Endothelial cell (in vitro differentiated cells): ENCODE results near the gene TAMALIN. TPM values are rescaled to one million over a fixed set of nuclear protein-coding genes. Genes with fewer than 3 reads are reported as not detected.
A peak's percentile ranks its signal among the peaks of the same experiment; 100 is the strongest.
"Not testable (repeated sequence)": the region's sequence is repeated elsewhere in the genome, so short reads cannot be mapped to it uniquely, and the experiment has no call there.

Experiments used
- DNase-seq: peaks from one replicate; pipeline ENCODE4 v3.0.0; 2021; ENCODE audit warnings: low spot score
- H3K27ac Mint-ChIP-seq: one replicate; pipeline ENCODE4 v1.8.0; 2021; ENCODE audit warnings: mixed read lengths, inconsistent platforms; ENCODE audit not compliant: unreplicated experiment
- H3K27me3 Mint-ChIP-seq: one replicate; pipeline ENCODE4 v1.8.0; 2021; ENCODE audit warnings: mild to moderate bottlenecking, moderate library complexity, mixed read lengths, inconsistent platforms; ENCODE audit not compliant: unreplicated experiment
- H3K36me3 Mint-ChIP-seq: one replicate; pipeline ENCODE4 v1.8.0; 2021; ENCODE audit warnings: mild to moderate bottlenecking, low read depth, mixed read lengths, inconsistent platforms; ENCODE audit not compliant: unreplicated experiment
- H3K4me1 Mint-ChIP-seq: one replicate; pipeline ENCODE4 v1.8.0; 2021; ENCODE audit warnings: mild to moderate bottlenecking, mixed read lengths, inconsistent platforms; ENCODE audit not compliant: unreplicated experiment
- H3K4me3 Mint-ChIP-seq: one replicate; pipeline ENCODE4 v1.8.0; 2021; ENCODE audit warnings: mild to moderate bottlenecking, mixed read lengths, inconsistent platforms; ENCODE audit not compliant: unreplicated experiment
- H3K9me3 Mint-ChIP-seq: one replicate; pipeline ENCODE4 v1.8.0; 2021; ENCODE audit warnings: mixed read lengths, inconsistent platforms; ENCODE audit not compliant: unreplicated experiment
- CTCF ChIP-seq: fragments of 200-600 bp; sonication (generic); IDR thresholded peaks from one replicate; pipeline ENCODE4 v1.5.0; 2021; ENCODE audit warnings: antibody characterized with exemption; ENCODE audit not compliant: unreplicated experiment
- total RNA-seq: library from RNA; stranded (reverse); fragmentation: NEBNext Ultra II Directional; extraction: Animal tissue kit (Norgen Biotek cat#: 25700); gene quantifications from one replicate; pipeline ENCODE4 v1.2.1, GENCODE V29; 2021; ENCODE audit not compliant: unreplicated experiment

The TAMALIN gene
- total RNA-seq, 1 donor from 2014 or later = 29.7 TPM

- peak overlapping the region; percentile 34 for H3K27ac Mint-ChIP-seq
- H3K4me1 Mint-ChIP-seq = peaks cover 57% of the 10 kb centered on the region
- H3K4me3 Mint-ChIP-seq = peak overlapping the region; percentile 48
Observed at GRCh38 chr12:51974646-51975045, 32.1 kb upstream of the TAMALIN start.

GRCh38 chr12:51975196-51975595, 31.6 kb upstream of the TAMALIN start:
- Mint-ChIP-seq H3K27me3 (no peaks in the 10 kb centered on the region), H3K36me3 (peaks cover 18% of the 10 kb centered on the region), H3K4me1 (peaks cover 54% of the 10 kb centered on the region), H3K9me3 (no peaks in the 10 kb centered on the region), H3K4me3 (no peak overlapping the region), H3K27ac (no peak overlapping the region)
- TF ChIP-seq CTCF = no peak
- no peak for DNase-seq

More at GRCh38 chr12:51974646-51975045, 32.1 kb upstream of the TAMALIN start:
- no peak for DNase-seq
- TF ChIP-seq CTCF = no peak
- Mint-ChIP-seq H3K9me3 (no peaks in the 10 kb centered on the region), H3K27me3 (no peaks in the 10 kb centered on the region), H3K36me3 (peaks cover 18% of the 10 kb centered on the region)

- Mint-ChIP-seq H3K4me3 (peak overlapping the region; percentile 58), H3K4me1 (peaks cover 55% of the 10 kb centered on the region), H3K27ac (no peak overlapping the region), H3K9me3 (no peaks in the 10 kb centered on the region), H3K36me3 (peaks cover 18% of the 10 kb centered on the region), H3K27me3 (no peaks in the 10 kb centered on the region)
- no peak for TF ChIP-seq CTCF
- no peak for DNase-seq
Observed at GRCh38 chr12:51976376-51977160, 30.2 kb upstream of the TAMALIN start.

GRCh38 chr12:51977320-51977753, 29.4 kb upstream of the TAMALIN start:
- Mint-ChIP-seq H3K36me3 (peaks cover 23% of the 10 kb centered on the region), H3K27ac (no peak overlapping the region), H3K4me1 (peaks cover 51% of the 10 kb centered on the region), H3K9me3 (no peaks in the 10 kb centered on the region), H3K4me3 (no peak overlapping the region), H3K27me3 (no peaks in the 10 kb centered on the region)
- no peak for TF ChIP-seq CTCF
- no peak for DNase-seq

GRCh38 chr12:51979306-51979705, 27.4 kb upstream of the TAMALIN start:
- H3K9me3 Mint-ChIP-seq, H3K4me3 Mint-ChIP-seq, H3K27me3 Mint-ChIP-seq, H3K27ac Mint-ChIP-seq, DNase-seq: not testable (repeated sequence)
- Mint-ChIP-seq H3K4me1 (peaks cover 33% of the 10 kb centered on the region), H3K36me3 (peaks cover 35% of the 10 kb centered on the region)
